ENCODE data around the gene KDM4C. TPM values are rescaled to one million over a fixed set of nuclear protein-coding genes. Genes with fewer than 3 reads are reported as not detected.

The KDM4C gene
- total RNA-seq, 1 experiment from 2014 or later = 16.8 TPM

GRCh38 chr9:7103367-7103766 is 345.6 kb downstream of the KDM4C start:
- intact Hi-C loops (cut with micrococcal nuclease) = no loop called here
- POLR2A ChIA-PET = no interaction called here
- no peak overlapping the region for H3K4me3 ChIP-seq (replicated peaks in 1 of 2; ENCODE audit: low read depth in 1 of 2, low read length in 2 of 2)

More at GRCh38 chr9:7103367-7103766, 345.6 kb downstream of the KDM4C start:
- TF ChIP-seq, protein P1, sequence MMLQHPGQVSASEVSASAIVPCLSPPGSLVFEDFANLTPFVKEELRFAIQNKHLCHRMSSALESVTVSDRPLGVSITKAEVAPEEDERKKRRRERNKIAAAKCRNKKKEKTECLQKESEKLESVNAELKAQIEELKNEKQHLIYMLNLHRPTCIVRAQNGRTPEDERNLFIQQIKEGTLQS (IDR thresholded peaks at IDR 0.05) = no peak
- TF ChIP-seq MAX (IDR thresholded peaks at IDR 0.05) (no peak), SRF (IDR thresholded peaks at IDR 0.05; ENCODE audit: low read depth) (no peak), ELF1 (IDR thresholded peaks at IDR 0.05; ENCODE audit: borderline replicate concordance, low read depth) (no peak), JUND (IDR thresholded peaks at IDR 0.05) (no peak), CTCF (IDR thresholded peaks at IDR 0.05 in 2 of 3, conservative IDR thresholded peaks at IDR 0.05 in 1 of 3; ENCODE audit: borderline replicate concordance in 1 of 3, insufficient read depth in 1 of 3, low read depth in 2 of 3, low read length in 2 of 3) (no peak), SP1 (IDR thresholded peaks at IDR 0.05; ENCODE audit: low read depth) (no peak), EGR1 (IDR thresholded peaks at IDR 0.05; ENCODE audit: low read depth) (no peak), SIN3A (IDR thresholded peaks at IDR 0.05; ENCODE audit: low read depth) (no peak), CEBPB (IDR thresholded peaks at IDR 0.05; ENCODE audit: low read depth) (no peak), EZH2 (IDR thresholded peaks at IDR 0.05) (no peak), REST (IDR thresholded peaks at IDR 0.05; ENCODE audit: low read depth) (no peak), POLR2A (IDR thresholded peaks at IDR 0.05; ENCODE audit: borderline replicate concordance, extremely low read depth, insufficient read depth, insufficient read length) (no peak), ZNF274 (IDR thresholded peaks at IDR 0.05; ENCODE audit: low read depth, low read length) (no peak), POLR2AphosphoS5 (IDR thresholded peaks at IDR 0.05; ENCODE audit: low read depth, low read length) (no peak), FOSL1 (IDR thresholded peaks at IDR 0.05; ENCODE audit: low read depth) (no peak)
- Histone ChIP-seq H3K9ac (ENCODE audit: low read length) (no peak overlapping the region), H2AFZ (ENCODE audit: low read depth, low read length, poor library complexity, severe bottlenecking) (no peak overlapping the region), H3K9me3 (ENCODE audit: control insufficient read depth in 1 of 2, insufficient read depth in 1 of 2, low read depth in 1 of 2, low read length in 2 of 2) (no peaks in the 10 kb centered on the region), H3K9me2 (ENCODE audit: insufficient read depth) (no peaks in the 10 kb centered on the region), H3K27ac (ENCODE audit: low read depth, low read length) (no peak overlapping the region), H3K4me2 (ENCODE audit: low read length) (no peak overlapping the region), H3K79me2 (ENCODE audit: insufficient read depth, low read length) (no peaks in the 10 kb centered on the region), H4K20me1 (ENCODE audit: insufficient read depth) (no peaks in the 10 kb centered on the region), H3K27me3 (ENCODE audit: insufficient read depth, low read length) (no peaks in the 10 kb centered on the region), H3K4me1 (ENCODE audit: control insufficient read depth in 1 of 2, insufficient read depth in 2 of 2, low read length in 2 of 2) (no peaks in the 10 kb centered on the region), H3K36me3 (ENCODE audit: control insufficient read depth in 1 of 2, insufficient read depth in 2 of 2, low read length in 2 of 2) (no peaks in the 10 kb centered on the region)
- ChIA-PET CTCF (no interaction called here), RAD21 (ENCODE audit: low non-redundant PET in 1 of 2, low total read pairs in 2 of 2, uncharacterized antibody in 2 of 2, unreplicated experiment in 2 of 2) (no interaction called here)
- ATAC-seq (no peak), DNase-seq (ENCODE audit: low read depth, low spot score) (no peak)
- BruUV-seq (replicated peaks) = no TSS peak
